K562 (cell line): ENCODE data around the gene ZNF319. TPM values are rescaled to one million over a fixed set of nuclear protein-coding genes. Genes with fewer than 3 reads are reported as not detected.

Experiments
- ATAC-seq: fragments of 200-7000 bp; cut with Tn5 transposase; 3 replicates; pipeline ENCODE4 v1.9.1; 2020; ENCODE audit warnings: moderate library complexity
- BruUV-seq: library from RNA; stranded (reverse); fragments of 400-500 nt; replicated peaks from 2 replicates; lab custom pipeline; 2021; lab: Mats Ljungman, UMichigan
- CTCF ChIA-PET: fragments of 300-600 bp; formaldehyde crosslinking; extraction: SDS; loops from one replicate; lab custom pipeline; 2021; ENCODE audit warnings: low intra/inter-chr PET ratio; lab: Yijun Ruan, JAX
- POLR2A ChIA-PET: fragments of 300-600, 350-650 bp; sonication (Branson Sonifier 250); formaldehyde crosslinking; extraction: SDS; loops from one replicate; lab custom pipeline; 2021; ENCODE audit warnings: antibody characterized with exemption, inconsistent platforms; lab: Yijun Ruan, JAX
- DNase-seq, 4 experiments: peaks; one replicate each; pipeline versions ENCODE4 v3.0.0 to v3.0.0-alpha.2; 2011 to 2018; ENCODE audit warnings: low spot score in 3 of 4, mixed read lengths in 3 of 4; ENCODE audit errors: extremely low read depth in 1 of 4
- FAIRE-seq: peaks from 2 replicates; lab custom pipeline; 2011; peaks lifted over from hg19 to GRCh38; lab: Jason Lieb, UNC
- H2AFZ ChIP-seq: 2 replicates; pipeline ENCODE4 v1.6.0; 2011; ENCODE audit warnings: low read depth, low read length, control low read depth, inconsistent platforms
- H3K27ac ChIP-seq: fragments of 200-600 bp; 3 replicates; pipeline ENCODE4 v1.8.0; 2011; ENCODE audit warnings: low read depth, mild to moderate bottlenecking, control low read depth, inconsistent platforms, low read length, moderate library complexity, mixed read lengths; ENCODE audit errors: extremely low read depth
- H3K27me3 ChIP-seq, 2 experiments: fragments of 300-600 bp in 1 of 2; 2 replicates in 1 of 2; 3 replicates in 1 of 2; pipeline versions ENCODE4 v1.6.0 to v1.8.0; 2011; ENCODE audit warnings: inconsistent platforms in 2 of 2, low read length in 2 of 2, mild to moderate bottlenecking in 1 of 2, mixed read lengths in 1 of 2, moderate library complexity in 1 of 2; ENCODE audit not compliant: control insufficient read depth in 2 of 2, insufficient read depth in 2 of 2
- H3K36me3 ChIP-seq: fragments of 300-600 bp; 3 replicates; pipeline ENCODE4 v1.8.0; 2011; ENCODE audit warnings: mild to moderate bottlenecking, low read length, inconsistent platforms; ENCODE audit not compliant: control insufficient read depth, insufficient read depth
- H3K4me1 ChIP-seq, 2 experiments: fragments of 200-600 bp in 1 of 2; replicated peaks in 1 of 2; 2 replicates in 1 of 2; 3 replicates in 1 of 2; pipeline versions ENCODE4 v1.5.1 to v1.8.0; 2011; ENCODE audit warnings: inconsistent platforms in 2 of 2, low read length in 2 of 2, mild to moderate bottlenecking in 1 of 2, mixed read lengths in 1 of 2, moderate library complexity in 1 of 2; ENCODE audit not compliant: control insufficient read depth in 2 of 2, insufficient read depth in 2 of 2
- H3K4me2 ChIP-seq: 2 replicates; pipeline ENCODE4 v1.6.1; 2011; ENCODE audit warnings: low read length, control low read depth, inconsistent platforms, mixed read lengths; ENCODE audit not compliant: insufficient read depth
- H3K4me3 ChIP-seq: fragments of 200-600 bp; sonication (generic), shearing (Covaris generic); 2 replicates; pipeline ENCODE4 v1.5.1; 2016; ENCODE audit warnings: control low read depth, inconsistent platforms
- H3K79me2 ChIP-seq: fragments of 200-600 bp; 3 replicates; pipeline ENCODE4 v1.8.0; 2011; ENCODE audit warnings: low read length, inconsistent platforms; ENCODE audit not compliant: control insufficient read depth, insufficient read depth
- H3K9ac ChIP-seq, 2 experiments: 2 replicates each; pipeline versions ENCODE4 v1.6.0 to v1.6.1; 2011; ENCODE audit warnings: low read depth in 2 of 2, low read length in 2 of 2, control low read depth in 1 of 2, inconsistent platforms in 1 of 2, mild to moderate bottlenecking in 1 of 2, mixed read lengths in 1 of 2; ENCODE audit not compliant: insufficient read depth in 1 of 2
- H3K9me1 ChIP-seq: one replicate; pipeline ENCODE4 v1.6.0; 2011; ENCODE audit warnings: inconsistent platforms, mild to moderate bottlenecking, low read length, moderate library complexity; ENCODE audit not compliant: control insufficient read depth, insufficient read depth
- H3K9me3 ChIP-seq: replicated peaks from 2 replicates; pipeline ENCODE4 v1.5.1; 2011; ENCODE audit warnings: low read depth, low read length, inconsistent platforms; ENCODE audit not compliant: control insufficient read depth, insufficient read depth
- H4K20me1 ChIP-seq: replicated peaks from 2 replicates; pipeline ENCODE4 v1.6.1; 2011; ENCODE audit warnings: low read length, inconsistent platforms, mixed read lengths; ENCODE audit not compliant: control insufficient read depth, insufficient read depth
- FOXA3 ChIP-seq, 2 experiments: fragments of 450-650 bp in 1 of 2; sonication (generic) in 1 of 2; formaldehyde crosslinking; IDR thresholded peaks in 1 of 2; conservative IDR thresholded peaks in 1 of 2; 2 replicates each; pipeline versions ENCODE4 v1.4.0 to v1.8.0; 2020 to 2022; ENCODE audit warnings: mild to moderate bottlenecking in 2 of 2, missing genetic modification reagents in 1 of 2
- HDAC6 ChIP-seq: IDR thresholded peaks from 2 replicates; pipeline ENCODE4 v1.6.1; 2012; ENCODE audit warnings: low read depth, mild to moderate bottlenecking, control low read depth, inconsistent platforms, low read length, moderate library complexity
- NFIC ChIP-seq: fragments of 450-650 bp; IDR thresholded peaks from 2 replicates; pipeline ENCODE4 v1.6.1; 2017; ENCODE audit warnings: mild to moderate bottlenecking, inconsistent platforms
- NFXL1 ChIP-seq: fragments of 450-650 bp; formaldehyde crosslinking; IDR thresholded peaks from 2 replicates; pipeline ENCODE4 v1.4.0; 2021; ENCODE audit warnings: mild to moderate bottlenecking
- RBM17 ChIP-seq: fragments of 200-400 bp; formaldehyde crosslinking; IDR thresholded peaks from 2 replicates; pipeline ENCODE4 v1.6.1; 2017; ENCODE audit warnings: low read depth, mild to moderate bottlenecking, low read length, borderline replicate concordance
- RBM34 ChIP-seq: fragments of 200-400 bp; formaldehyde crosslinking; IDR thresholded peaks from 2 replicates; pipeline ENCODE4 v1.6.1; 2018; ENCODE audit warnings: low read length, borderline replicate concordance; ENCODE audit not compliant: insufficient read depth
- ZNF24 ChIP-seq: fragments of 450-650 bp; IDR thresholded peaks from 2 replicates; pipeline ENCODE4 v1.6.1; 2016
- WGBS: fragments of 100-300 bp; shearing (Covaris generic); methylation state at CpG from one replicate; pipeline ENCODE4 v1.1.6; 2016; ENCODE audit warnings: low coverage, mixed read lengths; ENCODE audit not compliant: insufficient coverage; ENCODE audit errors: missing lambda C conversion rate; 5-methylcytosine and 5-hydroxymethylcytosine counted together
- in situ Hi-C: fragments of 300-500 bp; cut with MboI; formaldehyde crosslinking; loops from 4 replicates; pipeline ENCODE4 v1.15.0; 2018; ENCODE audit warnings: inconsistent platforms, mixed read lengths
- intact Hi-C: fragments of 100-400 bp; cut with micrococcal nuclease; formaldehyde crosslinking; loops from 2 replicates; pipeline ENCODE4 v1.14.2; 2022
- polyA plus RNA-seq, 8 experiments: library from polyadenylated mRNA; depleted of rRNA in 4 of 8; stranded (reverse) in 5 of 8; unstranded in 3 of 8; fragments of >200 nt; fragmentation: Nextera tagmentation in 2 of 8; fragmentation: Illumina TruSeq in 1 of 8; extraction: Ambion mirVana in 2 of 8; extraction: Trizol in 1 of 8; gene quantifications; 2 replicates each; pipeline versions ENCODE4 v1.2.1 to v1.2.3, GENCODE V29; 2011 to 2014; ENCODE audit warnings: inconsistent platforms in 1 of 8, missing spikeins in 1 of 8
- total RNA-seq, 7 experiments: library from RNA; depleted of rRNA in 6 of 7; stranded (reverse); fragments of >200 nt in 6 of 7; fragmentation: Illumina TruSeq in 2 of 7; extraction: Trizol in 2 of 7; gene quantifications; 2 replicates each; pipeline versions ENCODE4 v1.2.1 to v1.2.3, GENCODE V29; 2011 to 2021; ENCODE audit warnings: low replicate concordance in 1 of 7

The ZNF319 gene
- total and polyA plus RNA-seq, 9 of the 15 experiments (the other 6 are each of a cell fraction or from before 2014, with no cell fraction given), result 0.20 to 5.7 (median 1.4) TPM

DNA sequence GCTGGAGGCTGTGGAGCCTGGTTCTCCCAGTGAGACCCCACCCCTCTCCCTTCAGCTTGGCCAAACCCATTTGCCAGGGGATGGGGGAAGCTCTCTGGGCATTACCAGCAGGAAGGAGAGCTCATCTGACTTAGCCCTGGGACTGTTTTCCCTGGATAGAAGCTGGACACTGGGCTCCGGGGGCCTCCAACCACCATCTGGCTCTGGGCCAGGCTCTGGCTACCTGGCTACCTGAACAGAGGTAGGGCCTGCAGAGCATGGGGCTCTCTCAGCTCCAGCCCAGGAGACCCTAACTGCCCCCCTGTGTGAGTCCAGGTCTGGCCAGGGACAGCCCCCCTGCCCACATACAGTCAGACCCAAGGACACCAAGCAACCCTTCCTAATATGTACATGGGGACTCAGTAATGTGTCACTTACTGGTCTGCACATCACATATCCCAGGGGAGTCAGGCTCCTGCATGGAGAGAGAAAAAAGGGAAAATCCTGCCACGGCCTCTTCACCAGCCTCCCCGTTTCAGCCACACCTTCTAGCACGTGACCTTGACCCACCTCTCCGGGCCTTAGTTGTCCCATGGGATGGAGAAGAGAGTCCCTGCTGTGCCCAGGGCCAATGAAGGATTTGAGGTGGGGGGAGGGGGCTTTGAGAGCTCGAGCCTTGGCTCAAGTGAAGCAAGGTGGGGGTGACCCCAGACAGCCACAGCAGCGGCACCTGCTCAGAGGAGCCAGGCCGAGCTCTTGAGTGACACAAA, 43.4 kb downstream of the ZNF319 start:
- no peaks in the 10 kb centered on the region for H3K79me2 ChIP-seq
- H3K9me1 ChIP-seq, result no peaks in the 10 kb centered on the region
- H3K9ac ChIP-seq, result no peak overlapping the region
- intact Hi-C loops (no loop called here), in situ Hi-C loops (no loop called here)
- H3K4me1 ChIP-seq, result peaks cover 0 to 23% of the 10 kb centered on the region in 2 experiments; a peak in 3 of 5 replicates
- FAIRE-seq, result no peak
- ChIA-PET POLR2A (interaction anchor here (0.7 to 2.8 kb wide), 4 partner anchors 10 to 23 kb away, joined by 3 to 18 read pairs (median 3); a partner anchor contains a TSS), CTCF (no interaction called here)
- TF ChIP-seq FOXA3 (CRISPR knock-in tag; conservative IDR thresholded peaks at IDR 0.05 in 1 of 2, IDR thresholded peaks at IDR 0.05 in 1 of 2), result no peak
- peak; percentile 56 for TF ChIP-seq NFIC
- TF ChIP-seq NFXL1 (CRISPR knock-in tag), result no peak
- H3K4me2 ChIP-seq, result no peak overlapping the region
- no peak overlapping the region for H3K4me3 ChIP-seq
- H3K27me3 ChIP-seq, result no peaks in the 10 kb centered on the region; a peak in 1 of 5 replicates
- no peaks in the 10 kb centered on the region for H3K9me3 ChIP-seq
- H2AFZ ChIP-seq, result no peak overlapping the region; the same call in 1 of the 2 replicates
- H3K36me3 ChIP-seq, result no peaks in the 10 kb centered on the region
- no peaks in the 10 kb centered on the region for H4K20me1 ChIP-seq
- ATAC-seq, result no peak
- H3K27ac ChIP-seq, result no peak overlapping the region
- WGBS, result 56% methylated on average over 8 of the region's 8 CpGs
- no TSS peak for BruUV-seq
- DNase-seq, result no peak

DNA sequence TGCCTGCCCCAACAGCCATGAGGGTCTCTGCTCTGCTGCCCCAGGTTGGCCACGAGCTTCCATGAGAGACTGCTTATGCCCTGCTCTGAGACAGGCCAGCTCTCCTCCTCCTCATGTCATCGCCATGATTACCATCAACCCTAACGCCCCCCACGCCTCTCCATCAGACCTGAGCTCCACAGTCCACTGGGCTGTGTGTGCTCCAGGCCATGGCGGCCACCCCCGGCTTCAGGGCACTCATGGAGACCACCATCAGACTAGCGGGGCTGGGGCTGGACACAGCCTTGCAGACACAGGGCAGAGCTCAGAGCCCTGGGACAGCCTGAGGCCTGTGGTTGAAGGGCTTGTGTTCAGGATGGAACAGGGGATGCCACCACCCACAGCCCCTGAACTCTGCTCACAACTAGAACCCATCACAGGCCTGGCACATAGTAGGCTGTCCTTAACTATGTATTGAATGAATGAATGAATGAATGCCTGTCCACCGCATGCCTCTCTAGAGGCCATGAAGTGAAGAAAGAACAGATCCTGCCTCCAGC, 44.1 kb downstream of the ZNF319 start:
- 15% methylated on average over 8 of the region's 8 CpGs for WGBS
- POLR2A ChIA-PET, result interaction anchor here (0.7 to 2.8 kb wide), 3 partner anchors 11 to 20 kb away, joined by 3 to 18 read pairs (median 3); a partner anchor contains a TSS
- ATAC-seq, result no peak; the same call in 2 of the 3 replicates
- H3K4me2 ChIP-seq, result 0 out of 2 replicates have a peak overlapping the region, but pooled peaks have one; percentile 16
- H3K9ac ChIP-seq, result peak overlapping the region in 1 of 2 experiments; percentile 86; a peak in 2 of 4 replicates
- no peaks in the 10 kb centered on the region for H3K9me1 ChIP-seq
- no peaks in the 10 kb centered on the region; a peak in 1 of 5 replicates for H3K27me3 ChIP-seq
- peaks cover 0 to 23% of the 10 kb centered on the region in 2 experiments; a peak in 3 of 5 replicates for H3K4me1 ChIP-seq
- H3K27ac ChIP-seq, result no peak overlapping the region
- H3K4me3 ChIP-seq, result no peak overlapping the region
- CTCF ChIA-PET, result no interaction called here
- H3K36me3 ChIP-seq, result no peaks in the 10 kb centered on the region
- TF ChIP-seq RBM34 (no peak), RBM17 (no peak), ZNF24 (0 out of 2 replicates have a peak, but pooled peaks have one; percentile 49), HDAC6 (no peak)
- TF ChIP-seq, all 486 proteins: peak for 1
- no TSS peak for BruUV-seq
- Histone ChIP-seq H3K79me2 (no peaks in the 10 kb centered on the region), H4K20me1 (no peaks in the 10 kb centered on the region), H2AFZ (no peak overlapping the region; the same call in 1 of the 2 replicates), H3K9me3 (no peaks in the 10 kb centered on the region)
- no peak for DNase-seq
- intact Hi-C loops (no loop called here), in situ Hi-C loops (no loop called here)
- FAIRE-seq, result no peak
